ENCODE results near the gene LHX3. TPM values are rescaled to one million over a fixed set of nuclear protein-coding genes. Genes with fewer than 3 reads are reported as not detected.

LHX3 gene
- total and polyA plus RNA-seq, 2 of the 4 experiments (the other 2 are of a cell fraction): not detected

GRCh38 chr9:136178773-136179075 is 26.2 kb downstream of the LHX3 start:
- TF ChIP-seq RFX5 (IDR thresholded peaks at IDR 0.05; ENCODE audit: low read depth, low read length) (no peak), BHLHE40 (IDR thresholded peaks at IDR 0.05; ENCODE audit: low read depth, low read length) (no peak), MAFK (IDR thresholded peaks at IDR 0.05; ENCODE audit: low read depth, low read length) (no peak), RAD21 (IDR thresholded peaks at IDR 0.05; ENCODE audit: low read length) (no peak)
- TF ChIP-seq, protein P1, sequence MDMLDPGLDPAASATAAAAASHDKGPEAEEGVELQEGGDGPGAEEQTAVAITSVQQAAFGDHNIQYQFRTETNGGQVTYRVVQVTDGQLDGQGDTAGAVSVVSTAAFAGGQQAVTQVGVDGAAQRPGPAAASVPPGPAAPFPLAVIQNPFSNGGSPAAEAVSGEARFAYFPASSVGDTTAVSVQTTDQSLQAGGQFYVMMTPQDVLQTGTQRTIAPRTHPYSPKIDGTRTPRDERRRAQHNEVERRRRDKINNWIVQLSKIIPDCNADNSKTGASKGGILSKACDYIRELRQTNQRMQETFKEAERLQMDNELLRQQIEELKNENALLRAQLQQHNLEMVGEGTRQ (IDR thresholded peaks at IDR 0.05; ENCODE audit: low read depth, low read length): no peak
- Histone ChIP-seq H4K5ac (ENCODE audit: low read depth, low read length) (no peak overlapping the region), H3K27ac (ENCODE audit: insufficient read depth, low read length) (no peak overlapping the region), H3K14ac (replicated peaks; ENCODE audit: low read depth, low read length) (no peak overlapping the region), H3K36me3 (ENCODE audit: control insufficient read depth, insufficient read depth, low read length) (no peaks in the 10 kb centered on the region), H3K9me1 (ENCODE audit: insufficient read depth, low read length) (no peaks in the 10 kb centered on the region), H3K79me1 (ENCODE audit: low read depth in 1 of 2, low read length in 2 of 2) (no peaks in the 10 kb centered on the region), H4K20me1 (ENCODE audit: insufficient read depth, low read length) (no peaks in the 10 kb centered on the region), H2BK120ac (ENCODE audit: low read depth, low read length) (no peak overlapping the region), H3K9me3 (ENCODE audit: control insufficient read depth, insufficient read depth, low read length) (no peaks in the 10 kb centered on the region), H3K56ac (ENCODE audit: extremely low read depth, insufficient read depth, low read length) (no peak overlapping the region), H2BK20ac (ENCODE audit: low read depth, low read length) (no peak overlapping the region), H3K4me1 (ENCODE audit: control insufficient read depth, insufficient read depth, low read length) (no peaks in the 10 kb centered on the region), H4K91ac (ENCODE audit: insufficient read depth, low read depth, low read length) (no peak overlapping the region), H3K18ac (ENCODE audit: low read depth, low read length) (no peak overlapping the region), H3K27me3 (ENCODE audit: control insufficient read depth, insufficient read depth, low read length) (peaks cover 48% of the 10 kb centered on the region), H4K8ac (ENCODE audit: low read depth in 2 of 2, low read length in 2 of 2) (no peak overlapping the region), H3K4me2 (ENCODE audit: low read depth, low read length) (no peak overlapping the region), H3K9ac (ENCODE audit: low read depth, low read length) (no peak overlapping the region), H2AK5ac (ENCODE audit: low read depth, low read length) (no peak overlapping the region), H2AK9ac (replicated peaks; ENCODE audit: low read depth, low read length, poor library complexity) (no peak overlapping the region), H2BK5ac (ENCODE audit: low read depth, low read length, poor library complexity, severe bottlenecking) (no peak overlapping the region), H3K4me3 (ENCODE audit: insufficient read depth, low read depth, low read length) (no peak overlapping the region), H3K4ac (ENCODE audit: low read depth, low read length) (no peak overlapping the region), H3K23ac (ENCODE audit: low read depth, low read length) (no peak overlapping the region), H2AFZ (replicated peaks; ENCODE audit: low read length, poor library complexity) (no peak overlapping the region), H2BK15ac (ENCODE audit: low read depth, low read length) (no peak overlapping the region)
- in situ Hi-C loops (cut with MboI; ENCODE audit: low sequenced_read_pairs) (no loop called here), dilution Hi-C loops (cut with HindIII; ENCODE audit: low sequenced_read_pairs, unreplicated experiment) (no loop called here), intact Hi-C loops (cut with micrococcal nuclease) (no loop called here)
- BruUV-seq (replicated peaks): no TSS peak
- ATAC-seq (ENCODE audit: low read depth) (no peak), DNase-seq (no peak)
- WGBS, 2 experiments (ENCODE audit: extremely low coverage in 2 of 2, insufficient read length in 1 of 2): 45% methylated on average over 3 of the region's 8 CpGs; no CpG with 5 or more reads in 1 of the 2 experiments
- CTCF ChIA-PET: no interaction called here
- POLR2A ChIA-PET (ENCODE audit: unreplicated experiment): no interaction called here

Data from IMR-90 (cell line).